Bronchial epithelial cell (primary cell): ENCODE data around the gene ACLY. TPM values are rescaled to one million over a fixed set of nuclear protein-coding genes. Genes with fewer than 3 reads are reported as not detected.
A peak's percentile ranks its signal among the peaks of the same experiment; 100 is the strongest.

Experiments
- DNase-seq: peaks from one replicate; pipeline ENCODE4 v3.0.0-alpha.2; 2010; ENCODE audit warnings: low read depth
- FAIRE-seq: peaks from 2 replicates; lab custom pipeline; 2011; peaks lifted over from hg19 to GRCh38; lab: Jason Lieb, UNC
- H3K27me3 ChIP-seq: 2 replicates; pipeline ENCODE4 v1.5.1; 2011; ENCODE audit warnings: low read length; ENCODE audit not compliant: control insufficient read depth, insufficient read depth
- H3K36me3 ChIP-seq: 2 replicates; pipeline ENCODE4 v1.5.1; 2011; ENCODE audit warnings: low read length; ENCODE audit not compliant: control insufficient read depth, insufficient read depth
- H3K4me3 ChIP-seq: 2 replicates; pipeline ENCODE4 v1.5.1; 2011; ENCODE audit warnings: mild to moderate bottlenecking, low read depth, low read length, control low read depth
- total RNA-seq: library from RNA; depleted of rRNA; stranded (reverse); fragments of >200 nt; gene quantifications from 2 replicates; pipeline ENCODE4 v1.2.1, GENCODE V29; 2014
- TF ChIP-seq, protein P1 (sequence below): IDR thresholded peaks from 2 replicates; pipeline ENCODE4 v1.5.1; 2011; ENCODE audit warnings: mild to moderate bottlenecking, moderate library complexity, low read length, control low read depth, inconsistent platforms; ENCODE audit not compliant: insufficient read depth, severe bottlenecking

The ACLY gene
- total RNA-seq = 78.5 and 121 TPM in 2 replicates

GRCh38 chr17:41918314-41919164 is at the start of gene ACLY:
Gene ACLY (minus strand): TSS chr17:41918951. CDS start chr17:41913873, 5,078 bp downstream.
- TF ChIP-seq, protein P1, sequence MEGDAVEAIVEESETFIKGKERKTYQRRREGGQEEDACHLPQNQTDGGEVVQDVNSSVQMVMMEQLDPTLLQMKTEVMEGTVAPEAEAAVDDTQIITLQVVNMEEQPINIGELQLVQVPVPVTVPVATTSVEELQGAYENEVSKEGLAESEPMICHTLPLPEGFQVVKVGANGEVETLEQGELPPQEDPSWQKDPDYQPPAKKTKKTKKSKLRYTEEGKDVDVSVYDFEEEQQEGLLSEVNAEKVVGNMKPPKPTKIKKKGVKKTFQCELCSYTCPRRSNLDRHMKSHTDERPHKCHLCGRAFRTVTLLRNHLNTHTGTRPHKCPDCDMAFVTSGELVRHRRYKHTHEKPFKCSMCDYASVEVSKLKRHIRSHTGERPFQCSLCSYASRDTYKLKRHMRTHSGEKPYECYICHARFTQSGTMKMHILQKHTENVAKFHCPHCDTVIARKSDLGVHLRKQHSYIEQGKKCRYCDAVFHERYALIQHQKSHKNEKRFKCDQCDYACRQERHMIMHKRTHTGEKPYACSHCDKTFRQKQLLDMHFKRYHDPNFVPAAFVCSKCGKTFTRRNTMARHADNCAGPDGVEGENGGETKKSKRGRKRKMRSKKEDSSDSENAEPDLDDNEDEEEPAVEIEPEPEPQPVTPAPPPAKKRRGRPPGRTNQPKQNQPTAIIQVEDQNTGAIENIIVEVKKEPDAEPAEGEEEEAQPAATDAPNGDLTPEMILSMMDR = no peak
- FAIRE-seq = no peak
- Histone ChIP-seq H3K4me3 (peak within 1 kb of the TSS; percentile 79), H3K36me3 (peaks cover 5% of the 10 kb centered on the region), H3K27me3 (no peaks in the 10 kb centered on the region)
- peak; percentile 88 for DNase-seq

GRCh38 chr17:41967921-41968578 is 49.3 kb upstream of the ACLY start:
- TF ChIP-seq, protein P1 = no peak
- no peak overlapping the region for H3K4me3 ChIP-seq
- DNase-seq = no peak
- H3K36me3 ChIP-seq = peaks cover 11% of the 10 kb centered on the region
- no peak for FAIRE-seq
- no peaks in the 10 kb centered on the region for H3K27me3 ChIP-seq

GRCh38 chr17:41967141-41967920 is 48.6 kb upstream of the ACLY start:
- peak overlapping the region; percentile 76 for H3K4me3 ChIP-seq
- TF ChIP-seq, protein P1 = peak; percentile 0
- no peaks in the 10 kb centered on the region for H3K27me3 ChIP-seq
- H3K36me3 ChIP-seq = peaks cover 6% of the 10 kb centered on the region
- no peak for DNase-seq
- no peak for FAIRE-seq

GRCh38 chr17:41966463-41967140 is 47.9 kb upstream of the ACLY start, which contains the start of gene CNP:
Gene CNP (plus strand): TSS chr17:41966795. CDS start chr17:41966885, 90 bp downstream.
- Histone ChIP-seq H3K27me3 (no peaks in the 10 kb centered on the region), H3K4me3 (peak within 1 kb of the TSS; percentile 76), H3K36me3 (peaks cover 1% of the 10 kb centered on the region)
- TF ChIP-seq, protein P1 = no peak
- no peak for FAIRE-seq
- peak; percentile 56 for DNase-seq

DNA sequence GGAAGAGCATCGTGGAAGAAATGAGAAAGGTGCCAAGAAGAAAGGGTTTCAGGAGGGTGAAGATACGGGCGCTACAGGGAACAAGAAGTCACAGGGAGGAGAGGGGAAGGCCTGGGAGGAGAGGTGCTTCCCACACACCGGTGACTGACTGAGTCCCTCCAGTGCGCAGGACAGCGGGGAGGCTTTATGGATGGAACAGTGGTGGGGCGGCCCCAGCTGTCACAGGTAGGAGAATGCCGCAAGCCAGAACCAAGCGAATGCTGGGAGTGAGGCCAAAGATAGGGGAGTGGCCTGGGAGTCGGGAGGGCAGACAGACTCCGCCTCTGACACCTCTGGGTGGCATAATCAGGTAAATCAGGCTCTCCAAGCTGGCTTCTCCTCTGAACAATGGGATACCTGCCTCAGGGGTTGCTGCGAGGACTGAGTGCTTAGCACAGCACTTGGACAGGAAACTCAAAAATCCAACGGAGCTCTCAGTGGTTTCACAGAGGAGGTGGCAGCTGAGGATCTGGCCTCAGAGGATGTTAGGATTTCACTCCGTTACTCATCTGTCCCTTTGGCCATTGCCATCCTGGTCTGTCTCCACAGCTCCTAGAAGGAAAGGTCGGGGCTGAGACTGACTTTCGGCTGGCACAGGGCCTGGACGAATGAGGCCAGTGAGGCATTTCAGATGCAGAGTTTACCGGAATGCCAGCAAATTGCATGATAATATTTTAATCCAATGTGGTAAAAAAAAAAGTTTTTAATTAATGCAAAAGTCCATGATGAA is 47.1 kb upstream of the ACLY start:
- DNase-seq (peak; percentile 94), FAIRE-seq (peak; percentile 93)
- H3K36me3 ChIP-seq = peaks cover 1% of the 10 kb centered on the region
- TF ChIP-seq, protein P1 = no peak
- H3K4me3 ChIP-seq = peak overlapping the region; percentile 76
- H3K27me3 ChIP-seq = no peaks in the 10 kb centered on the region
